Activated gamma-delta T cell (primary cell): ENCODE measurements around the gene LMTK3.
A peak's percentile ranks its signal among the peaks of the same experiment; 100 is the strongest.

Experiments
- DNase-seq: peaks from one replicate; lab custom pipeline; 2025; lab: John Stamatoyannopoulos, UW

Gene LMTK3

GRCh38 chr19:48471836-48472235 lies 39.8 kb downstream of the LMTK3 start:
- DNase-seq, result no peak

- no peak for DNase-seq
Observed at GRCh38 chr19:48470856-48471255, 40.8 kb downstream of the LMTK3 start.

GRCh38 chr19:48469934-48470680 lies 41.5 kb downstream of the LMTK3 start:
- DNase-seq, result no peak

GRCh38 chr19:48469289-48469881 lies 42.2 kb downstream of the LMTK3 start, which contains the start of gene CYTH2:
Gene CYTH2 (plus strand): TSS chr19:48469369. CDS start chr19:48469508, 139 bp downstream.
- DNase-seq, result peak; percentile 63

- DNase-seq, result peak; percentile 99
Observed at GRCh38 chr19:48468772-48469288, 42.8 kb downstream of the LMTK3 start.

GRCh38 chr19:48466561-48467325 lies 44.9 kb downstream of the LMTK3 start:
- no peak for DNase-seq

GRCh38 chr19:48465215-48465614 lies 46.4 kb downstream of the LMTK3 start:
- DNase-seq, result no peak

- no peak for DNase-seq
Observed at GRCh38 chr19:48461982-48462655, 49.5 kb downstream of the LMTK3 start.

GRCh38 chr19:48461651-48461981 lies 50.0 kb downstream of the LMTK3 start:
- no peak for DNase-seq

- no peak for DNase-seq
Observed at GRCh38 chr19:48458016-48458415, 53.6 kb downstream of the LMTK3 start.

- no peak for DNase-seq
Observed at GRCh38 chr19:48456864-48457263, 54.8 kb downstream of the LMTK3 start.

GRCh38 chr19:48455908-48456562 lies 55.6 kb downstream of the LMTK3 start:
- DNase-seq, result no peak

GRCh38 chr19:48455171-48455907 lies 56.3 kb downstream of the LMTK3 start, which contains the start of gene KCNJ14:
Gene KCNJ14 (plus strand): TSS chr19:48455574. CDS start chr19:48461725, 6,151 bp downstream.
- DNase-seq, result no peak

- DNase-seq, result no peak
Observed at GRCh38 chr19:48454150-48454730, 57.4 kb downstream of the LMTK3 start.

GRCh38 chr19:48452289-48453190 lies 59.1 kb downstream of the LMTK3 start:
- DNase-seq, result no peak

GRCh38 chr19:48451624-48452023 lies 60.0 kb downstream of the LMTK3 start:
- no peak for DNase-seq

GRCh38 chr19:48450863-48451262 lies 60.8 kb downstream of the LMTK3 start:
- no peak for DNase-seq

GRCh38 chr19:48450441-48450840 lies 61.2 kb downstream of the LMTK3 start:
- no peak for DNase-seq

GRCh38 chr19:48448563-48448962 lies 63.1 kb downstream of the LMTK3 start:
- DNase-seq, result no peak
